Stimulated activated CD8-positive, alpha-beta memory T cell treated with anti-CD3 and anti-CD28 coated beads, Interleukin-4, amount 100 ng/mL, for 1 hour (primary cell): ENCODE measurements around the gene COX5A.
A peak's percentile ranks its signal among the peaks of the same experiment; 100 is the strongest.

Experiments
- DNase-seq, 2 donors: peaks; one replicate each; pipeline ENCODE4 v3.0.0-alpha.2; 2020; ENCODE audit warnings: low read depth in 2 of 2, low spot score in 1 of 2

Gene COX5A

GRCh38 chr15:74937590-74938371 lies at the start of gene COX5A:
TSS of gene COX5A (minus strand) at chr15:74938073. CDS start at chr15:74938014, 59 bp downstream.
- DNase-seq, result peak; percentile 73 to 79

- DNase-seq, result no peak
Observed at GRCh38 chr15:74983725-74984231, 45.9 kb upstream of the COX5A start.

- no peak for DNase-seq
Observed at GRCh38 chr15:74982183-74982582, 44.3 kb upstream of the COX5A start.

GRCh38 chr15:74978503-74978902 lies 40.6 kb upstream of the COX5A start:
- DNase-seq, result no peak

GRCh38 chr15:74978077-74978476 lies 40.2 kb upstream of the COX5A start:
- no peak for DNase-seq

- DNase-seq, result no peak
Observed at GRCh38 chr15:74977599-74977998, 39.7 kb upstream of the COX5A start.

- DNase-seq, result no peak
Observed at GRCh38 chr15:74976159-74976558, 38.3 kb upstream of the COX5A start.

GRCh38 chr15:74967670-74968069 lies 29.8 kb upstream of the COX5A start:
- DNase-seq, result no peak

GRCh38 chr15:74964794-74965193 lies 26.9 kb upstream of the COX5A start:
- DNase-seq, result no peak

GRCh38 chr15:74963213-74963612 lies 25.3 kb upstream of the COX5A start:
- DNase-seq, result no peak

GRCh38 chr15:74962671-74963070 lies 24.8 kb upstream of the COX5A start:
- DNase-seq, result no peak

- DNase-seq, result no peak
Observed at GRCh38 chr15:74962219-74962618, 24.3 kb upstream of the COX5A start.

- no peak for DNase-seq
Observed at GRCh38 chr15:74961616-74962015, 23.7 kb upstream of the COX5A start.

- no peak for DNase-seq
Observed at GRCh38 chr15:74960995-74961588, 23.2 kb upstream of the COX5A start.

GRCh38 chr15:74960286-74960685 lies 22.4 kb upstream of the COX5A start:
- DNase-seq, result no peak

- DNase-seq, result no peak
Observed at GRCh38 chr15:74959586-74959939, 21.7 kb upstream of the COX5A start.

GRCh38 chr15:74958908-74959585 lies 21.2 kb upstream of the COX5A start:
- DNase-seq, result no peak

- no peak for DNase-seq
Observed at GRCh38 chr15:74958320-74958907, 20.5 kb upstream of the COX5A start.

- DNase-seq, result no peak
Observed at GRCh38 chr15:74957476-74958035, 19.7 kb upstream of the COX5A start.

GRCh38 chr15:74956648-74957475 lies 19.0 kb upstream of the COX5A start, which contains the start of gene RPP25:
TSS of gene RPP25 (minus strand) at chr15:74956772. CDS start at chr15:74956583, 189 bp downstream.
- peak; percentile 29 to 33 for DNase-seq
